ENCODE data around the gene PHACTR2.

The PHACTR2 gene

DNA sequence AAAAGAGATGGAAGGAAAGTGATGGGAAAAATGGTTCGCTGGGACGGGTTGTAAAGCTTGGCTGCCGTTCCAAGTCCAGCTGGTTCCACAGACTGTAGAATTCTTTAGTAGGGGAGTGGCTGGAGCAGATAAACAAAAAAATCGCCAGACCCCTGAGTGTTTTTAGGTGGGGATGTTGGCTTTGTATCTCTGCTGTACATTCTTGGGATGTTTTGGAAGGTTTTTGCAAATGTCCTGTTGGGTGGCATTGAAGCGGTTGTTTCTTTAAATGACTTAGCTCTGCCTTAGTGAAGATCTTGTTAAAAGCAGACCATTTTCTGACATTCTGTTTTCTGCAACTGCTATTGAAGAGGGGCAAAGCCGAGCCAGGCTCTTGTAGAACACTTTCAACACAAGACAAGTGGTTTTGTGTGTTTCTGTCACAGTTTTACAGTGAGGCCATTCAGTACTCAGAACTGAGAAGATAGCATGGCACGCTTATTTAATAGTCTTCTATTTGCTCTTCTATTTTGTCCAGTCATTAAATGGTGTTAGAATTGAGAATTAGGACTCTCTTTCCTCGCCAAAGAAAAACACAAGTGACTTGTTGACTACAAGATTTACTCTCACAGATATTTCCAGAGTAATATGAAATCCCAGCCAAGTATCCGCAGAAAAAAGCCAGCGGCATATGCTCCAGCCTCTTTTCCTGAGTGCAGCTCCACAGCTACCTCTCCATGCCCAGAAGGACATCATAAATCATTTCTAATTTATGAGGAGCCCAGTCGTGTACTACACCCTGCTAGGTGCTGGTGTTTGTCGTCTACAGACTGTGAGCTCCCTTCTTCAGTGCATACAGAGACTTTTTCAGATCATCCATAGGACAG is 65.8 kb downstream of the PHACTR2 start:
- no peak for DNase-seq
- Mint-ChIP-seq H3K9me3 (no peaks in the 10 kb centered on the region), H3K4me1 (ENCODE audit: low read depth in 2 of 2) (peaks cover 0 to 17% of the 10 kb centered on the region in 2 donors), H3K27me3 (no peaks in the 10 kb centered on the region), H3K36me3 (ENCODE audit: insufficient read depth) (no peaks in the 10 kb centered on the region), H3K4me3 (no peak overlapping the region), H3K27ac (peak overlapping the region in 1 of 2 donors; percentile 20)
- no peak for ATAC-seq (replicated peaks)

DNA sequence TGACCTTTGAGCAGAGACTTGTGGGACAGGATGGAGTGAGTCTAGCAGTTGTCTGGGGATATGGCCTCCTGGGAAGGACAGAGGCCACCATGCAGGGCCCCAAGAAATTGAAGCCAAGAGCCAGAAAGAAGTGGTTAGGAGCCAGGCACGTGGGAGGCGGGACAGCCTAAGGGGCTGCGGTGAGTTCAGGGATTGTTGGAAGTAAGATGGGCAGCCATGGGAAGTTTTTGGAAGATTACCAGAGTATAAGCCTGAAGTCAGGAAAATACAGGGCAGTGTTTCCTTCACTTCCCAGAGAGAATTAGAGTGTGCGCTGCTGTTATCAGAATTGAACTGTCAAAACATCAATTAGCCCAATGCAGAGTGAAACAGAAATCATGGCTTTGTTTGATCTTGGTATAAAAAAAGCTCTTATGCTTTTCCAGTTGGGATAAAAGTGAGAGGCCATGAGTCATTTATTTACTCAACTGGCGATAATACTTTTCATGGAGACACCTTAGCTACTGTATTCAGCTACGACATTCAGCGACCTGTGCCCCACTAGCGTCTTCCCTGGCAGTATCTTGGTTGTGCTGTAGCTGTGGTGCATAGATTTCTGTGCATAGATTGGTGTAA is 66.9 kb downstream of the PHACTR2 start:
- H3K4me3 Mint-ChIP-seq = no peak overlapping the region
- peak overlapping the region in 1 of 2 donors; percentile 20 for H3K27ac Mint-ChIP-seq
- no peaks in the 10 kb centered on the region for H3K36me3 Mint-ChIP-seq (ENCODE audit: insufficient read depth)
- DNase-seq (no peak), ATAC-seq (replicated peaks) (no peak)
- H3K27me3 Mint-ChIP-seq = no peaks in the 10 kb centered on the region
- no peaks in the 10 kb centered on the region for H3K9me3 Mint-ChIP-seq
- peaks cover 0 to 17% of the 10 kb centered on the region in 2 donors for H3K4me1 Mint-ChIP-seq (ENCODE audit: low read depth in 2 of 2)

DNA sequence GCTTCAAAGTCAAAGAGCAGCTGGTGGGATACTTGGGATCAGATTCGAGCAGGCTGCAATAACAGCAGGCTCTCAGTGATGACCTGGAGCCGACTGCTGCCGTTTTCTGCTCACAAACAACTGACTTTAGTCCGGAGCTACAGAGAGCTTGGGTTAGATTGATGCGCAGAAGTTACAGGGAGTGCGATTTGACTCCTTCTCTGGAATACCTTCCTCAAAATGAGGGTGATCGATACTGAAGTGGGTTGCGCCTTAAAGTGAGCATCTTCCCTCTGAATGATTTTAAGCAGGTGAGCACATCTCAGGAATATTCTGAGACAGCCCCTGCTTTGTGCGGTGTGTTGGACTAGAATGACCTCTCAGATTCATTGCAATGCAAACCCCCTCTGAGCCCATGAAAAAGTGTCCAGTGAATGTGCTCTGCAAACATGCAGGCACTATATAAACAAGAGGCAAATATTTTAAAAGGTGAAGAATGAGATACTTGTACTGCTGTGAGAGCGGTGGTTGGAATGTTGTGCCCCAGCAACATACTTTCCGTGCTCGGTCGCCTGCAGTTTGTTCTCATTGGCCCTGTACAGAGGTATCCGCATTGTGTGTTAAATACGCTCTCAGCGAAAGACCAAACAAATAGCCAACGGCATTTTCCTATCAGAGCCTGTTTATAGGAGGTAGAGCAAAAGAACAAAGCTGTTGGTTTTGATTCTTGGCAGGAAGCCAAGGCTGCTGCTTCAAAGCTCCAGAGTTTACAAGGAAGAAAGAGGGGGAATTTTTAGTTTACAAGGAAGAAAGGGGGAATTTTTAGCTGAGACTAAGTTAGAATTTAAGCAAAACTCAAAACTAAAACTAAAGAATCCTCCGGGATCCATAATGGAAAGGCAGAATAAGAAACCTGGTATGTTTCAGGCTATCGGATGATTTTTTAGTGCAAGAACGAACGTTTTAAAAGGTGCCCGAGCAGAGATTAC is 67.7 kb downstream of the PHACTR2 start:
- Mint-ChIP-seq H3K36me3 (ENCODE audit: insufficient read depth) (no peaks in the 10 kb centered on the region), H3K4me1 (ENCODE audit: low read depth in 2 of 2) (peaks cover 0 to 17% of the 10 kb centered on the region in 2 donors), H3K4me3 (no peak overlapping the region), H3K27me3 (no peaks in the 10 kb centered on the region), H3K9me3 (no peaks in the 10 kb centered on the region), H3K27ac (peak overlapping the region; percentile 28 to 32)
- no peak for ATAC-seq (replicated peaks)
- no peak for DNase-seq

DNA sequence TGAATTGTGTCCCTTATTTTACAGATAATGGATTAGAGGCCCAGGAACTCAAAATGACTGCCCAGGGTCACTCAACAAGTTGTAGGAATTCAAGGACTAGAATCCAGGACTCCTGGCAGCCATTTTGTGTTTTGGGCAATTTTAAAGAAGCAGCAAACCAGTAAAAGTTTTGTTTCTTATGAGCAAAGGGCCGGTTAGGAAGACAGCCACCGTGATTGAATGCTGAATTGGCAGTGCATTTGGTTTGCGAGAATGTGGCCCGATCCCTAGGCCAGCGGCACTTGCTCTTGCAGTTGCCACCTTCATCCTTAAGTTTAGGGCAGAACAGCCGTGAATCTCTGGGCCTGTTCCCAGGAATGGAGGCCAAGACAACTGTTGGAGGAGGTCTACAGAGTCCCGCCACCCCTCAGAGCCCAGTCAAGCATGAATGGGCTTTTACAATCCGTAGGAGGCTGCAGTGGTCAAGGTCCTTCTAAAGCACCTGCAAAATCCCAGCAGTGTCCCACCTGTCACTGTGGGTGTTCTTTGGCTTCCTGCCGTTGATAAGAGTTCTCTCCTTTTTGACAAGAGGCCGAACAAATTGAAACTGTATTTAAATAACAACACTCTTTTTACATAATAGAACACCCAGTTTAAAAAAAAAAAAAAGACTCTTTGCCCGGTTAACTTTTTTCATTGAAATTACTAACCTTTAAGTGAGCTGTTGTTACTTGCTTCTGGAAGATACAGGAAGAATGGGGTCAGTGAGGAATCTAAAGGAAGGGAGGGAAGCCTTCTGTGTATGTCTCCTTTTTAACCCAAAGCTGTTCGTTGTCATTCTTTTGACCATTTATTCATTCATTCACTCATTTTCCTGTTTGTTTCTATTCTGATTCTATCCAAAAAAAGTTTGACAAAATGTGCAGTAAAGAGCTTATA is 68.7 kb downstream of the PHACTR2 start:
- H3K36me3 Mint-ChIP-seq (ENCODE audit: insufficient read depth) = no peaks in the 10 kb centered on the region
- no peak for DNase-seq
- peaks cover 2 to 17% of the 10 kb centered on the region in 2 donors for H3K4me1 Mint-ChIP-seq (ENCODE audit: low read depth in 2 of 2)
- H3K9me3 Mint-ChIP-seq = no peaks in the 10 kb centered on the region
- H3K4me3 Mint-ChIP-seq = no peak overlapping the region
- no peak for ATAC-seq (replicated peaks)
- H3K27me3 Mint-ChIP-seq = no peaks in the 10 kb centered on the region
- H3K27ac Mint-ChIP-seq = no peak overlapping the region

DNA sequence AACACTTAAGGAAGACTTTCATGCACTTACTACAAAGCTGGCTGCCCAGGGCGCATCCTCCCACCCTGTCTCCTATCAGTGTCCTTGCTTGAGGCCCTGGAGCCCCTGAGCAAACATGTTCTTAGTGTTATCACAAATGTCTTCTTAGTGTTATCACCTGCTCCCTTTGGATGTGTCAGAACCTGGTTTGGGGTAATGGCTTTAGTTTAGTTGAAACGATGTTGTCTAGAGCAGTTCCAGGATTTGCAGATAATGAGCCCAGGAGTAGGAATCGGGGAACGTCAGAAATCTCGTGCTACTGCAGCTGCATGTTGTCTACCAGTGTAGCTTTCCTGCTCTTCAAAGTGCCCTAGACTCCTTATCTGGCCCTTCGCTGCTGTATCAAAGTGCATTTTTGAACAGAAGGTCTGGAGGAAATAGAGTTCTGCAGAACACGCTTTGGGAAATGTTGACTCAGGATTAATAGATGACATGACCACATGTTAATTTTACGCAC is 69.6 kb downstream of the PHACTR2 start:
- ATAC-seq (replicated peaks) (no peak), DNase-seq (no peak)
- Mint-ChIP-seq H3K9me3 (no peaks in the 10 kb centered on the region), H3K27me3 (no peaks in the 10 kb centered on the region), H3K4me3 (no peak overlapping the region), H3K27ac (no peak overlapping the region), H3K4me1 (ENCODE audit: low read depth in 2 of 2) (peaks cover 2 to 17% of the 10 kb centered on the region in 2 donors), H3K36me3 (ENCODE audit: insufficient read depth) (no peaks in the 10 kb centered on the region)

DNA sequence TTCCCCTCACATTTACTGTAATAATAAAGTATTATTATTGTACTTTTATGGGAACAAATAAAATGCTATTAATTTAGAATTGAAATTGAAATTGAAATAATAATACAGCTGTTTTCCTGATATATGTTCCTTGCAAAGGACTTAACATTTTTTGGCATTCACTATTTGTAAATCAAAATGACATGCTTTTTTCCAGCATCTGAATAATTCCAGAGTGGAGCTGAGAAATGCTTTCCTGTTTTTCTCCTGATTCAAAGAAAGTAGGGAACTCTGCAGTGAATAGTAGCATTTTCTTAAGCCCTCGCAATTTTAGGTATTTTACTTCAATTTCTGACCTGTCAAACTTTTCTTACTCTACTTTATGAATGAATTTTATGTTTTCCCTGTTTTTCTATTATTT is 72.1 kb downstream of the PHACTR2 start:
- Mint-ChIP-seq H3K9me3 (no peaks in the 10 kb centered on the region), H3K4me1 (ENCODE audit: low read depth in 2 of 2) (peaks cover 2 to 16% of the 10 kb centered on the region in 2 donors), H3K36me3 (ENCODE audit: insufficient read depth) (peaks cover 4% of the 10 kb centered on the region), H3K27me3 (no peaks in the 10 kb centered on the region), H3K4me3 (no peak overlapping the region), H3K27ac (no peak overlapping the region)
- DNase-seq = no peak
- ATAC-seq (replicated peaks) = no peak

DNA sequence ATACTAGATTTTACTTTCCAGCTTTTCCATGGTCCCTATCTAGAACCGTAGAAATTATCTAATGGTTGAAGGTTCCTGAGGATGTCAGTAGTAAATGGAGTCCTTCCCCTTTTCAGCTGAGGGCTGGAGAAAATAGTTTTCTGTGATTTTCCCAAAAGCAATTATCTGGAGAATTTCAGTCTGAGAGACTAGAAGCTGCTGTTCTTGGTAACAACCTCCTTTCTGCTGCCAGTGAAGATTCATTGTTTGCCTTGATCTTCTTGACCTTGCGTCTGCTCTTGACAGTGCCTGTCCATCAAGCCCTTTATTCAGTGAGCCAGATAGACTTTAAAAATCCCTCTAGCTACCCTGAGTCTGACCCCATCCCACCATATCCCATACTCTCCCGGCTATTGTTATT is 73.1 kb downstream of the PHACTR2 start:
- H3K27ac Mint-ChIP-seq = peak overlapping the region in 1 of 2 donors; percentile 30
- no peak overlapping the region for H3K4me3 Mint-ChIP-seq

DNA sequence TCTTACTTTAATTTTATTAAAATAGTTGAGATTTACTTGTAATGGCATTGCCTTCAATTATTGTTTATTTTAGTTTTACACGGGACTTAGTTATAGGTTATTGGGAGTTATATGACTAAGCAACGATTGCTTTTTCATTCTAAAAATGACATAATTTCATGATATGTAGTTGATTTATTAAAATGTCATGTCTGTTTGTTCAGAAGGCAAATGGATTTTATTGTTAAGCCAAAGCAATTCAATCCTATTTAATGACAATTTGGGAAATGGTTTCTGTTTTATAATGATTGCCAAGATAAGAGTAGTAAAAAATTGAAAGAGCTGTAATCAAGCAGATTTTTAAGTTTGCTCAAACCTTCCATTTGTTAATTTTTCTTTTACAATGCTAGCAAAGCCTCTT is 74.7 kb downstream of the PHACTR2 start:
- Mint-ChIP-seq H3K4me3 (no peak overlapping the region), H3K4me1 (ENCODE audit: low read depth in 2 of 2) (peaks cover 4 to 5% of the 10 kb centered on the region in 2 donors), H3K27ac (peak overlapping the region in 1 of 2 donors; percentile 46), H3K9me3 (no peaks in the 10 kb centered on the region), H3K27me3 (no peaks in the 10 kb centered on the region), H3K36me3 (ENCODE audit: insufficient read depth) (peaks cover 6% of the 10 kb centered on the region)
- ATAC-seq (replicated peaks) (no peak), DNase-seq (no peak)

More for the DNA sequence above, 73.1 kb downstream of the PHACTR2 start:
- H3K9me3 Mint-ChIP-seq = no peaks in the 10 kb centered on the region
- no peak for DNase-seq
- H3K27me3 Mint-ChIP-seq = no peaks in the 10 kb centered on the region
- H3K4me1 Mint-ChIP-seq (ENCODE audit: low read depth in 2 of 2) = peaks cover 2 to 9% of the 10 kb centered on the region in 2 donors
- no peak for ATAC-seq (replicated peaks)
- H3K36me3 Mint-ChIP-seq (ENCODE audit: insufficient read depth) = peaks cover 6% of the 10 kb centered on the region

DNA sequence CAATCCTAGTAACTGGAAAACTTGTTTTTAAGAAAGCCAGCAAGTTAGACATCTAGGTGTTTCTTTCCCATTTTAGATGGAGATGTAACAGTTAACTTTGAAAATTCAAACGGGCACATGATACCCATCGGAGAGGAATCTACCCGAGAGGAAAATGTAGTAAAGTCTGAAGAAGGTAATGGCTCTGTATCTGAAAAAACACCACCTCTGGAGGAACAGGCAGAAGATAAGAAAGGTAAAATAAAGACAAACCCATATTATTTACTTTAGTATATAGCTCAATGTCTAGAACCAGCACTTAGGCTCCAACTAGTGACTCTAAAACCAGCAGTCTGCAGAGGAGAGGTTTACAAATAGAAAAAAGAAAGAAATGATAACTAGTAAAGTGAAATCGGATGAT is 75.9 kb downstream of the PHACTR2 start:
- peaks cover 6% of the 10 kb centered on the region for H3K36me3 Mint-ChIP-seq (ENCODE audit: insufficient read depth)
- H3K27me3 Mint-ChIP-seq = no peaks in the 10 kb centered on the region
- ATAC-seq (replicated peaks) (no peak), DNase-seq (no peak)
- H3K27ac Mint-ChIP-seq = no peak overlapping the region
- no peak overlapping the region for H3K4me3 Mint-ChIP-seq
- H3K4me1 Mint-ChIP-seq (ENCODE audit: low read depth in 2 of 2) = peaks cover 4 to 12% of the 10 kb centered on the region in 2 donors
- H3K9me3 Mint-ChIP-seq = no peaks in the 10 kb centered on the region

DNA sequence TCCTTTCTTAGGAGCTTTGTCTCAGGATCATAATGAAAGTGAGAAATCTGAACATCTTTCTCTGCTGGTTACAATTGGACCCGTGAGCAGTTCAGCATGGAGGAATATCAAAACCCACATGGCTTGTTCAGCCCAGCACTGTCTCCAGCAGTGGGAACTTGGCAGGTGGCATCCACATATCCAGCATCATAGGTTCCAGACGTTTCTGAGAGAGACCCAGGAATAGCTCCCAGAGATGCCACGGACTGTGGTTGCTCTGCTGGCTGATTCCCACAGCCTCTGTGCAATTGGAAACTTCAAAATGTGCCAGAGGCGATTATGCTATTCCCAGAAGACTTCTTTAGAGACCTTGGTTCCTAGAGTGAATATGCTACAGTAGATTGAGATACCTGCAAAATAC is 76.4 kb downstream of the PHACTR2 start:
- peaks cover 4 to 12% of the 10 kb centered on the region in 2 donors for H3K4me1 Mint-ChIP-seq (ENCODE audit: low read depth in 2 of 2)
- H3K4me3 Mint-ChIP-seq = no peak overlapping the region
- H3K27me3 Mint-ChIP-seq = no peaks in the 10 kb centered on the region
- no peak overlapping the region for H3K27ac Mint-ChIP-seq
- peaks cover 6% of the 10 kb centered on the region for H3K36me3 Mint-ChIP-seq (ENCODE audit: insufficient read depth)
- ATAC-seq (replicated peaks) (no peak), DNase-seq (no peak)
- H3K9me3 Mint-ChIP-seq = no peaks in the 10 kb centered on the region

DNA sequence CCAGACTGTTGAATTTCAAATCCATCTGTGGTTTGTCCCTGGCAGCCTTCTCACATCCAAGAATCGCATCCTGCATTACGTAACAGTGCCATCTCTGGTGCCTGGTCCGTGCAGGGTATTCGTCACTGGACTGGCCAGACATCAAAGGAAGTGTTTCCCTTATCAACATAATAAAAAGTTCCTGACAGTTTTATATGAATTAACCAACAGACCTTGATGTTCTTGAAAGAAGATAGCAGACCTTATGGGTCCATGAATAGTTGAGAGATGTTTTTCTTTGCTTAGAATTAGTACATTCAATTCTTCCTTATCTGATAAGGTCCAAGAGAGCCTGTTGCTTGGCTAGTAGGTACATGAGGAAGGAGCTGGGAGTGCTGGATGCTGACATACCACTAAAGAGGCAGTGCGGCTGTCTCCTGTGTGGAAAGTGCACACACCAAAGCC is 77.6 kb downstream of the PHACTR2 start:
- no peak for DNase-seq
- Mint-ChIP-seq H3K9me3 (no peaks in the 10 kb centered on the region), H3K36me3 (ENCODE audit: insufficient read depth) (peaks cover 12% of the 10 kb centered on the region), H3K4me1 (ENCODE audit: low read depth in 2 of 2) (peaks cover 4 to 13% of the 10 kb centered on the region in 2 donors), H3K4me3 (no peak overlapping the region), H3K27ac (peak overlapping the region in 1 of 2 donors; percentile 25), H3K27me3 (no peaks in the 10 kb centered on the region)
- no peak for ATAC-seq (replicated peaks)

DNA sequence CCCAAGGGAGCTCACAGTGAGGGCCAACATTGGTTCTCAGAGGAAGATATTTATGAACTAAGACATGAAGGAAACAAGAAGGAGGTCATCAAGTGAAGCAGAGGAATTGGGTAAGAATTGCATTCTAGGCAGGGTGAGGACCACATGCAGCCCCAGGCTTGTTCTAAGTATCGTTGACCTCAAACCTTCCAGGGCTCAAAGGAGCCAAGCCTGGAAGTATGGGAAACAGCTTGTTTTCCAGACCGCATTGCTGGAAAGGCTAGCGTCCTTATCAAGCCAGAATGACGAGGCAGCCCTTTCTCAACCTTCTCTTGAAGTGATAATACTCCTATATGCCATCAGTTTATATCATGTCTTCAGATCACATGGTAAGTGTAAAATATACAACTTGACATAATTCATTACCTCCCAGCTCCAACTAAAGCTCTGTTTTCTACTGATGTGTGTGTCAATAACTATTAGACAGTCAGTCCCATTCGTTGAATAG is 79.6 kb downstream of the PHACTR2 start:
- ATAC-seq (replicated peaks) = no peak
- Mint-ChIP-seq H3K36me3 (ENCODE audit: insufficient read depth) (peaks cover 14% of the 10 kb centered on the region), H3K4me1 (ENCODE audit: low read depth in 2 of 2) (peaks cover 2 to 15% of the 10 kb centered on the region in 2 donors), H3K4me3 (no peak overlapping the region), H3K27me3 (no peaks in the 10 kb centered on the region), H3K9me3 (no peaks in the 10 kb centered on the region), H3K27ac (peak overlapping the region in 1 of 2 donors; percentile 67)
- DNase-seq = no peak
